Measurements from ENCODE around the gene NETO2. TPM values are rescaled to one million over a fixed set of nuclear protein-coding genes. Genes with fewer than 3 reads are reported as not detected.

NETO2 gene
- total and polyA plus RNA-seq, 10 of the 15 experiments (the other 5 are each of a cell fraction or from before 2014, with no cell fraction given) = 8.5 to 53.1 (median 27.0) TPM

DNA sequence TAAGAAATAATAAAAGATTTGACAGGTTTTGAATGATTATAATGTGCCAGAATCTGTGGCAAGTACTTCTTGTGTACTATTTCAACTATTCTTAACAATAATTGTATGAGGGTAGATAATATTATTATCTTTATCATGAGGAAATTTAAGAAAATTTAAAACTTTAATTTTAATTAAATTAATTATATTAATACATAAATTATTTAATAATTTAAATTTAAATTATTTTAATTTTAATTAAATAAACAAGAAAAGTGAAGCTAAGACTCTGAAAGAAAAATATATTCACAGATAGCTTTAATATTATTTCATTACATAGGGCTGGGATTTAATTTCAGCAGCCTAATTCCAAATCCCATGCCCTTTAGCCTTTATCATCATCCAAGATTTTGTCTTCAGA lies 31.4 kb upstream of the NETO2 start:
- CTCF ChIA-PET = interaction anchor here (1.1 to 1.2 kb wide), 2 partner anchors 15 to 30 kb away, joined by 3 read pairs; no protein-coding TSS in a partner anchor
- ATAC-seq = no peak
- POLR2A ChIA-PET = interaction anchor here (0.6 kb wide), 1 partner anchor 197 kb away, joined by 4 read pairs; no protein-coding TSS in a partner anchor
- TF ChIP-seq POLR2AphosphoS2 (IDR thresholded peaks at IDR 0.05; ENCODE audit: low read depth, low read length) = no peak
- TF ChIP-seq, protein P1, sequence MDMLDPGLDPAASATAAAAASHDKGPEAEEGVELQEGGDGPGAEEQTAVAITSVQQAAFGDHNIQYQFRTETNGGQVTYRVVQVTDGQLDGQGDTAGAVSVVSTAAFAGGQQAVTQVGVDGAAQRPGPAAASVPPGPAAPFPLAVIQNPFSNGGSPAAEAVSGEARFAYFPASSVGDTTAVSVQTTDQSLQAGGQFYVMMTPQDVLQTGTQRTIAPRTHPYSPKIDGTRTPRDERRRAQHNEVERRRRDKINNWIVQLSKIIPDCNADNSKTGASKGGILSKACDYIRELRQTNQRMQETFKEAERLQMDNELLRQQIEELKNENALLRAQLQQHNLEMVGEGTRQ (IDR thresholded peaks at IDR 0.05; ENCODE audit: borderline replicate concordance, low read depth, low read length) = no peak
- TF ChIP-seq SMAD1 (IDR thresholded peaks at IDR 0.05; ENCODE audit: low read depth, partially characterized antibody) = no peak
- TF ChIP-seq EZH2 (IDR thresholded peaks at IDR 0.05; ENCODE audit: borderline replicate concordance, control insufficient read depth, low read depth, low read length) = no peak
- no peak for TF ChIP-seq IKZF1 (conservative IDR thresholded peaks at IDR 0.05)
- TF ChIP-seq JUND (IDR thresholded peaks at IDR 0.05; ENCODE audit: low read depth, low read length) = no peak
- no peak for TF ChIP-seq SMC3 (IDR thresholded peaks at IDR 0.05; ENCODE audit: borderline replicate concordance, low read length)
- TF ChIP-seq, protein P2, sequence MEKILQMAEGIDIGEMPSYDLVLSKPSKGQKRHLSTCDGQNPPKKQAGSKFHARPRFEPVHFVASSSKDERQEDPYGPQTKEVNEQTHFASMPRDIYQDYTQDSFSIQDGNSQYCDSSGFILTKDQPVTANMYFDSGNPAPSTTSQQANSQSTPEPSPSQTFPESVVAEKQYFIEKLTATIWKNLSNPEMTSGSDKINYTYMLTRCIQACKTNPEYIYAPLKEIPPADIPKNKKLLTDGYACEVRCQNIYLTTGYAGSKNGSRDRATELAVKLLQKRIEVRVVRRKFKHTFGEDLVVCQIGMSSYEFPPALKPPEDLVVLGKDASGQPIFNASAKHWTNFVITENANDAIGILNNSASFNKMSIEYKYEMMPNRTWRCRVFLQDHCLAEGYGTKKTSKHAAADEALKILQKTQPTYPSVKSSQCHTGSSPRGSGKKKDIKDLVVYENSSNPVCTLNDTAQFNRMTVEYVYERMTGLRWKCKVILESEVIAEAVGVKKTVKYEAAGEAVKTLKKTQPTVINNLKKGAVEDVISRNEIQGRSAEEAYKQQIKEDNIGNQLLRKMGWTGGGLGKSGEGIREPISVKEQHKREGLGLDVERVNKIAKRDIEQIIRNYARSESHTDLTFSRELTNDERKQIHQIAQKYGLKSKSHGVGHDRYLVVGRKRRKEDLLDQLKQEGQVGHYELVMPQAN (conservative IDR thresholded peaks at IDR 0.05) = no peak
- TF ChIP-seq MEF2A (IDR thresholded peaks at IDR 0.05; ENCODE audit: insufficient read depth, low read depth, low read length) = no peak
- no peak for TF ChIP-seq RAD51 (IDR thresholded peaks at IDR 0.05)
- TF ChIP-seq EED (IDR thresholded peaks at IDR 0.05; ENCODE audit: low read depth) = no peak
- no peak for TF ChIP-seq RCOR1 (conservative IDR thresholded peaks at IDR 0.05; ENCODE audit: low read depth, low read length)
- TF ChIP-seq MEF2B (IDR thresholded peaks at IDR 0.05; ENCODE audit: partially characterized antibody, poor library complexity, severe bottlenecking) = no peak
- TF ChIP-seq, protein P3, sequence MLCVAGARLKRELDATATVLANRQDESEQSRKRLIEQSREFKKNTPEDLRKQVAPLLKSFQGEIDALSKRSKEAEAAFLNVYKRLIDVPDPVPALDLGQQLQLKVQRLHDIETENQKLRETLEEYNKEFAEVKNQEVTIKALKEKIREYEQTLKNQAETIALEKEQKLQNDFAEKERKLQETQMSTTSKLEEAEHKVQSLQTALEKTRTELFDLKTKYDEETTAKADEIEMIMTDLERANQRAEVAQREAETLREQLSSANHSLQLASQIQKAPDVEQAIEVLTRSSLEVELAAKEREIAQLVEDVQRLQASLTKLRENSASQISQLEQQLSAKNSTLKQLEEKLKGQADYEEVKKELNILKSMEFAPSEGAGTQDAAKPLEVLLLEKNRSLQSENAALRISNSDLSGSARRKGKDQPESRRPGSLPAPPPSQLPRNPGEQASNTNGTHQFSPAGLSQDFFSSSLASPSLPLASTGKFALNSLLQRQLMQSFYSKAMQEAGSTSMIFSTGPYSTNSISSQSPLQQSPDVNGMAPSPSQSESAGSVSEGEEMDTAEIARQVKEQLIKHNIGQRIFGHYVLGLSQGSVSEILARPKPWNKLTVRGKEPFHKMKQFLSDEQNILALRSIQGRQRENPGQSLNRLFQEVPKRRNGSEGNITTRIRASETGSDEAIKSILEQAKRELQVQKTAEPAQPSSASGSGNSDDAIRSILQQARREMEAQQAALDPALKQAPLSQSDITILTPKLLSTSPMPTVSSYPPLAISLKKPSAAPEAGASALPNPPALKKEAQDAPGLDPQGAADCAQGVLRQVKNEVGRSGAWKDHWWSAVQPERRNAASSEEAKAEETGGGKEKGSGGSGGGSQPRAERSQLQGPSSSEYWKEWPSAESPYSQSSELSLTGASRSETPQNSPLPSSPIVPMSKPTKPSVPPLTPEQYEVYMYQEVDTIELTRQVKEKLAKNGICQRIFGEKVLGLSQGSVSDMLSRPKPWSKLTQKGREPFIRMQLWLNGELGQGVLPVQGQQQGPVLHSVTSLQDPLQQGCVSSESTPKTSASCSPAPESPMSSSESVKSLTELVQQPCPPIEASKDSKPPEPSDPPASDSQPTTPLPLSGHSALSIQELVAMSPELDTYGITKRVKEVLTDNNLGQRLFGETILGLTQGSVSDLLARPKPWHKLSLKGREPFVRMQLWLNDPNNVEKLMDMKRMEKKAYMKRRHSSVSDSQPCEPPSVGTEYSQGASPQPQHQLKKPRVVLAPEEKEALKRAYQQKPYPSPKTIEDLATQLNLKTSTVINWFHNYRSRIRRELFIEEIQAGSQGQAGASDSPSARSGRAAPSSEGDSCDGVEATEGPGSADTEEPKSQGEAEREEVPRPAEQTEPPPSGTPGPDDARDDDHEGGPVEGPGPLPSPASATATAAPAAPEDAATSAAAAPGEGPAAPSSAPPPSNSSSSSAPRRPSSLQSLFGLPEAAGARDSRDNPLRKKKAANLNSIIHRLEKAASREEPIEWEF (IDR thresholded peaks at IDR 0.05; ENCODE audit: insufficient replicate concordance, low read depth, low read length) = no peak
- TF ChIP-seq, protein P4, sequence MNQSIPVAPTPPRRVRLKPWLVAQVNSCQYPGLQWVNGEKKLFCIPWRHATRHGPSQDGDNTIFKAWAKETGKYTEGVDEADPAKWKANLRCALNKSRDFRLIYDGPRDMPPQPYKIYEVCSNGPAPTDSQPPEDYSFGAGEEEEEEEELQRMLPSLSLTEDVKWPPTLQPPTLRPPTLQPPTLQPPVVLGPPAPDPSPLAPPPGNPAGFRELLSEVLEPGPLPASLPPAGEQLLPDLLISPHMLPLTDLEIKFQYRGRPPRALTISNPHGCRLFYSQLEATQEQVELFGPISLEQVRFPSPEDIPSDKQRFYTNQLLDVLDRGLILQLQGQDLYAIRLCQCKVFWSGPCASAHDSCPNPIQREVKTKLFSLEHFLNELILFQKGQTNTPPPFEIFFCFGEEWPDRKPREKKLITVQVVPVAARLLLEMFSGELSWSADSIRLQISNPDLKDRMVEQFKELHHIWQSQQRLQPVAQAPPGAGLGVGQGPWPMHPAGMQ (IDR thresholded peaks at IDR 0.05; ENCODE audit: borderline replicate concordance) = no peak
- no peak for TF ChIP-seq GATAD2B (conservative IDR thresholded peaks at IDR 0.05; ENCODE audit: low read depth)

More for the DNA sequence above, 31.4 kb upstream of the NETO2 start:
- H3K27ac ChIP-seq (ENCODE audit: control insufficient read depth, insufficient read depth) = no peak overlapping the region
- in situ Hi-C loops (cut with MboI) (no loop called here), intact Hi-C loops (cut with micrococcal nuclease; ENCODE audit: unreplicated experiment) (no loop called here)
- no peaks in the 10 kb centered on the region for H3K27me3 ChIP-seq (replicated peaks in 1 of 2; ENCODE audit: control insufficient read depth in 2 of 2, insufficient read depth in 2 of 2, low read length in 1 of 2)
- no peaks in the 10 kb centered on the region for H3K79me2 ChIP-seq (ENCODE audit: control insufficient read depth, insufficient read depth, low read length)
- no peak overlapping the region for H3K9ac ChIP-seq (ENCODE audit: control insufficient read depth, insufficient read depth, low read length)
- H3K36me3 ChIP-seq (ENCODE audit: control insufficient read depth in 2 of 2, insufficient read depth in 2 of 2, low read length in 1 of 2) = no peaks in the 10 kb centered on the region; a peak in 1 of 4 replicates
- DNase-seq (ENCODE audit: low read depth, low spot score) = no peak
- SMC1A ChIA-PET (ENCODE audit: uncharacterized antibody, unreplicated experiment) = interaction anchor here (0.9 to 1.3 kb wide), 2 partner anchors 25 to 39 kb away, joined by 3 to 4 read pairs; no protein-coding TSS in a partner anchor
- H3K4me1 ChIP-seq (ENCODE audit: control insufficient read depth, insufficient read depth, low read length) = no peaks in the 10 kb centered on the region
- no TSS peak for BruUV-seq (replicated peaks)
- no peaks in the 10 kb centered on the region for H4K20me1 ChIP-seq (ENCODE audit: control insufficient read depth, insufficient read depth)
- no peak overlapping the region for H3K4me2 ChIP-seq (ENCODE audit: control insufficient read depth, insufficient read depth)
- H3K4me3 ChIP-seq = no peak overlapping the region
- no peaks in the 10 kb centered on the region for H3K9me3 ChIP-seq (replicated peaks; ENCODE audit: control insufficient read depth, insufficient read depth, low read length)
- no peak overlapping the region for H2AFZ ChIP-seq (ENCODE audit: control insufficient read depth, low read depth, low read length)
- RAD21 ChIA-PET (ENCODE audit: unreplicated experiment) = no interaction called here
- FAIRE-seq = no peak

Measured in GM12878 (cell line).